ENCODE data around the gene CTNNB1.
"Not testable (repeated sequence)": the region's sequence is repeated elsewhere in the genome, so short reads cannot be mapped to it uniquely, and the experiment has no call there.

The CTNNB1 gene

DNA sequence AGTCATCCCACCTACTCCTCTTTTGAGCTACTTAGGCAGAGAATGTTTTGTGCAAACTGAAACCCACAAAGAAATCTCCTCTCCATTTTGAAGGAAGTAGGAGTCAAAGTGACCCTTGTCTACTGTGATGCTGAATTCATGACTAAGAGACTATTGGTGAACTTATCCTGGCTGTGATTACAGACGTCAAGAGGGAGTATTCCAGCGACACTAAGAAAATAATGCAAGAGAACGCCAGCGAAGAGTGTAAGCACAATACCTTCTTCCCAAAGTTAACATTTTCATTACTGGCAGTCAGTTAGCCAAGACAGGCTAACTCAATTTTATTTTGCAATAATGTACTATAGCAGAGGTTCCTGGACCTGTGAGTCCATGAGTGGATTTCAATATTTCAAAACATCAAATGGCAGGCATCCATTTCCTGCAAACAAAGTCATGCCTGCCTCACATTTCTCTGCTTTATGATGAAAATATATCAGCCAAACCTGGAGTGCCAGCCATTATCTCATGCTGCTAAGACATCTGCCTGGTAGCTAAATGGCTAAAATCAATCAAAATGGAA, 59.0 kb downstream of the CTNNB1 start:
- DNase-seq (ENCODE audit: low spot score): no peak

GRCh38 chr3:41259449-41260062, 60.3 kb downstream of the CTNNB1 start:
- DNase-seq (ENCODE audit: low spot score): no peak

DNA sequence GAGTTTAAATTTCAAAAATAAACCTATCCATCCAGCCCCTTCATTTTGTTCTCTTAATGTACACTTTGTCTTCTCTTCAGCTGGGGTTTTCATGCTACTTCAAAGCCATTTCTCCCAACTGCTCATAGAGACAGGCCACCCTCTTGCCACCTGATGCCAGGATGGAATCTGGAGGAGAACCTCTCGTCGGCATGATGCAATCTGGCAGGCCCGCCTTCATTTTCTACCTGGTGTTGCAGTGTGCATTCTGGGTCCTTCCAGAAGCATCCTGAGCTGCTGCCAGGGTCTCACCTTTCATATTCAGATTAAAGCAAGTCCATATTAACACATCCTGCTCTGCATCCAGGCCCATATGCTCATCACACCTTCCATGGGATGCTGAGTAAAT, 60.8 kb downstream of the CTNNB1 start:
- DNase-seq (ENCODE audit: low spot score): no peak

DNA sequence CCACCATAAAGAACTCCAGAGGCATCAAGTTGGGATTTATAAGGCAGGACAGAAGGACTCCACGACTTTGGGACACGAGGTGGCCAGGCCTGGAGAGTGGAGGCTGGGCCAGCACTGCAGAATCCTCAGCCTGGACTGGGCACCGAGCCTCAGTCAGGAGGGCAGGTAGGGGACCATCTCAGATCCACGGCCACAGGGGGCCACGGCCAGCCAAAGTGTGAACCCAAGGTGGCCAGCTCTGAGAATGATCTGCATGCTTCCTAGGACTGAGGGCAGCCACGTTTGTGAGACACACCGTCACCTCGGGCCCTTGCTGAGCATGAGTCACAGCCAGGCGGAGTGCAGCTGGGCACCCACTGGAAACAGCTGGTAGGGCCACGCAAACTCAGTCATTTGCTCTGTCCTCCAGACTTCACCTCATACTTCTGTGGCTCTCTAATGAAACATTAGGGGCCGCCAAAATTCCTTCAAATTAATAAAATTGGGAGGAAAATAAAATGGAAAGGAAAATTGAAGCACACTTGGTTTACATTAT, 65.8 kb downstream of the CTNNB1 start:
- no peak for DNase-seq (ENCODE audit: low spot score)

- no peak for DNase-seq (ENCODE audit: low spot score)
Measured at GRCh38 chr3:41265823-41266273, 66.5 kb downstream of the CTNNB1 start.

DNA sequence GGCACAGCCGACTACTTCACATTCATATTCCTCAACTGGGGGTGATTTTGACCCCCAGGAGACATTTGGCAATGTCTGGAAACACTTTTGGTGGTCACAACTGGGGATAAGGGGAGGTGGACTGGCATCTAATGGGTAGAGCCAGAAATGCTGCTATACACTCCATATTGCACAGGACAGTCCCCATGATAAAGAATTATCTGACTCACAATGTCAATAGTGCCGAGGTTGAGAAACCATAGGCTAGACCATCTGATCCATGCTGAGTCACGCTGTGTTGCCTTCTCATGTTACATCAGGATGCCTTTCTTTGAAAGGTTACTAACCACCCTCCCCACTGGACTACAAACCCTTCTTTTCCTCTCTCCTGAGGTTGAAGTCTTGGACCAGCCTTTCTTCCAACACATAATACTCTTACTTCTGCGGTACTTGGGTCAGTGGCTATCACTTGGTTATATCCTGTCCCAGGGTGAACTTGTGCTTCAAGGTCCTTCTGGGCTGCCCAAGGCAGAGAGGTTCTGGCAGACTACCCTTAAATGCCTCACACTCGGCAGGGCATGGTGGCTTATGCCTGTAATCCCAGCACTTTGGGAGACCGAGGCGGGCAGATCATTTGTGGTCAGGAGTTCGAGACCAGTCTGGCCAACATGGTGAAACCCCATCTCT, 68.8 kb downstream of the CTNNB1 start:
- no peak for DNase-seq (ENCODE audit: low spot score)

GRCh38 chr3:41272667-41273066, 73.4 kb downstream of the CTNNB1 start:
- DNase-seq (ENCODE audit: low spot score): no peak

DNA sequence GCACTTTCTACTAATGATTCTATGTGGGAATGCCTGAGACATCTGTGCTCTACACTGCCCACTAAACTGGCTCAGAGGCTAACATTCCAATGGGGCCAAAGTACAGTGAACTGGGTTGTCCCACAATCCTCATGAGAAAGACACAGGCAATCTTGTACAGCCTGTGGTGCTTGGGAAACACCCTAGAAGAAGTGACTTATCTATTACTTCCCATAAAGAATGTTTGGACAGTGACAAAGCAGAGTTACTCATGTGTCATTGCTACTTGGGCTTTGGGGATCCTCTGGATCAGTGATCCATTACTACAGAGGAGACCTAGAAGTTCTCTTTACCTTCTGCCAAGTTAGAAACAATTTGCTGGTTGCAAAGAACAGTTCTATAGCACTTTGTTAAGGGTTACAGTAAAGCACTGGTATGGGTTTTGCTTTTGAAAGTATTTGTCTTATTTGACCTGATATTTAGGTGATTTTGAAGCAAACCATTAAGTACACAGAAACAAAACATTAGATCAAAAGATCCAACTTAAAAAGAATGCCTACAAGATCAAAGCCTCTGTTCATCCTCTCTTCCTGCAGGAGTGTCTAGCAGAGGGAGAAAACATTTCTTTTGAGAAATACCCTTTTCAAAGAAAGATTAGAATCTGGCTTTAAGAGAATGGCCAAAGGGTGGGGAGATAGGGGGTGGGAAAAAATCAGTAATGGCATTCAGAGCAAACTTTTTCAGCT, 75.8 kb downstream of the CTNNB1 start:
- DNase-seq (ENCODE audit: low spot score): no peak

- DNase-seq (ENCODE audit: low spot score): no peak
Measured at GRCh38 chr3:41276191-41276590, 76.9 kb downstream of the CTNNB1 start.

DNA sequence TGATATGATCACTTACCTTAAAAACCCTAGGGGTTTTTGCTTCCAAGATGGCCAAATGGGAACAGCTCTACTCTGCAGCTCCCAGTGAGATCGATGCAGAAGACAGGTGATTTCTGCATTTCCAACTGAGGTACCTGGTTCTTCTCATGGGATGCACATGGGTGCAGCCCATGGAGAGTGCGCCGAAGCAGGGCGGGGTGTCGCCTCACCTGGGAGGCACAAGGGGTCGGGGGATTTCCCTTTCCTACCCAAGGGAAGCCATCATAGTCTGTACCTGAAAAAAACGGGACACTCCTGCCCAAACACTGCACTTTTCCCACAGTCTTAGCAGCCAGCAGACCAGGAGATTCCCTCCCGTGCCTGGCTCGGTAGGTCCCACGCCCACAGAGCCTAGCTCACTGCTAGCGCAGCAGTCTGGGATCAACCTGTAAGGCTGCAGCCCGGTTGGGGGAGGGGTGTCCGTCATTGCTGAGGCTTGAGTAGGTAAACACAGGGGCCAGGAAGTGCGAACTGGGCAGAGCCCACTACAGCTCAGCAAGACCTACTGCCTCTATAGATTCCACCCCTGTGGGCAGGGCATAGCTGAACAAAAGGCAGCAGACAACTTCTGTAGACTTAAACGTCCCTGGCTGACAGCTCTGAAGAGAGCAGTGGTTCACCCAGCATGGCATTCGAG, 78.6 kb downstream of the CTNNB1 start:
- DNase-seq (ENCODE audit: low spot score): no peak

- not testable (repeated sequence) for DNase-seq (ENCODE audit: low spot score)
Measured at GRCh38 chr3:41284934-41285333, 85.6 kb downstream of the CTNNB1 start.

GRCh38 chr3:41286305-41286704, 87.0 kb downstream of the CTNNB1 start:
- no peak for DNase-seq (ENCODE audit: low spot score)

- no peak for DNase-seq (ENCODE audit: low spot score)
Measured at GRCh38 chr3:41288785-41289184, 89.5 kb downstream of the CTNNB1 start.

Measured in putamen (tissue), 1 donor.